HG03175 (cell line): ENCODE results near the gene BMI1.
"Not testable (repeated sequence)": the region's sequence is repeated elsewhere in the genome, so short reads cannot be mapped to it uniquely, and the experiment has no call there.

ENCODE experiments used
- ATAC-seq: cut with Tn5 transposase; IDR thresholded peaks from one replicate; pipeline ENCODE4 v1.9.1; 2021; ENCODE audit warnings: mild to moderate bottlenecking, moderate library complexity; ENCODE audit not compliant: unreplicated experiment

Gene BMI1

DNA sequence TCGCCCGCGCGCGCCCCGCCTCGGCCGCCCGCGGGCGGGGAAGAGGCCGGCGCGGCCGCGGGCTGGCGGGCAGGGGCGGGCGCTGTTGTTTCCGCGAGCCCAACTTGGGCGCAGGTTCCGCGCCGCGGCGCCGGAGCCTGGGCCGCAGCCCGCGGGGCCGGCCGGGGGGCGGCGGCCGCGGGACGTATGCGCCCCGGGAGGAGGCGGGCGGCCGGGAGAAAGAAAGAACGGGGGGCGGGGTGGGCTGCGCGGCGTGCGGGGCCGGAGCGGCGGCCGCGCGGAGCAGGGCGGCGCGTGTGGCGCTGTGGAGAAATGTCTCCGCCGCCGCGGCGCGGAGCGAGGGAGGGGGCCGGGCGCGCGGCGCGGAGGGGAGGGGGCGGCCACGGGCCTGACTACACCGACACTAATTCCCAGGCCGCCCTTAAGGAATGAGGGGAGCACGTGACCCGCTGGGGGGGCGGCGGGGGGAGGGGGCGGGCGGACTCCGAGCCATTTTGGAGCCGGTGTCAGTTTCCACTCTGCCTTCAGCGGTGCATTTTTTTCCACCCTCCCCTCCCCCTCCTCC lies at the start of gene BMI1:
BMI1 (plus strand) TSS at position 509 of the 565 bp plus-strand sequence. CDS start 5,351 bp downstream, outside the sequence.
- ATAC-seq = no peak

DNA sequence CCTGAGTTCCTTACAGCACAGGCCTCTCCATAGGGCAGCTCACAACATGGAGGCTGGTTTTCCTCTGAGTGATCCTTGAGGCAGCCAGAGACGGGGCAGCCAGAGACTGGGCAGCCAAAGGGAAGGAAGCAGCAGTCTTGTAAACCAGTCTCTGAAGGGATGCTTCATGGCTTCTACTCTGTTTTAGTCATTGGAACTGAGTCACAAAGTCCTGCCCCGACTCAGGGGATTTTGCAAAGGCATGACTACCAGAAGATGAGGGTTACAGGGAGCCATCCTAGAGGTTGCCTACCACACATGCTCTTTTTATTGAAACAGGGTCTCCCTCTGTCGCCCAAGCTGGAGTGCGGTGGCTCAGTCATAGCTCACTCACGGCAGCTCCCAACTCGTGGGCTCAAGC lies 49.1 kb upstream of the BMI1 start:
- no peak for ATAC-seq

DNA sequence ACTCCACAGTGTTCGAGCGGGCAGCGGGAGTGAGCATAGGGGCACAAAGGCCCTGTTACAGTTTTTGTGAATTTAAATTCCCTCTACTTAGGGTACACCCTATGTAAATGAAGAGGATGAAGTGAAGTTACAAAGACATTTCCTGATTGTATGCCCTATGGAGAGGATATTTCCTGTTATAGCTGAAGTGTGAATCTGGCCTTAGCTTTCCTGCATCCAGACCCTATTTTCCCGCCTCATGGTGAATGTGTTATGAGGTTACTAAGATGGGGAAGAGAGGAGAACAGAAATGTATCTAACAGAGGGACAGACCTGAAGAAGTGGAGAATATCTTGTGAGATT lies 42.5 kb upstream of the BMI1 start:
- ATAC-seq = no peak

DNA sequence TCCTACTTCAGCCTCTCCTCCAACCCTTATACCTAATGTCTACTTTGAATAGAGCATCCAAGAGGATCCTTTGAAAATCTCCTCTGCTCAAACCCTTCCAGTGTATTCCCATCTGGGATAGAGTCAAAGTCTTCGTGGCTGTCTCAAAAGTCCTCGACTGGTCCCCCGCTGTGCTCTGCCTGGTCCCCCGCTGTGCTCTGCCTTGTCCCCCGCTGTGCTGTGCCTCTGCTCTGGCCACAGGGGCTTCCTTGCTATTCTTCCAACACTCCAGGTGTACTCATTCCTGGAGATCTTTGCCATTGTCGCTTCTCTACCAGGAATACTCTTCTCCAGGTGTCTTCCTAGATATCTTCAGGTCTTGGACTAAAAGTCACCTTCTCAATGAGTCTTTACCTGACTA lies 40.8 kb upstream of the BMI1 start:
- ATAC-seq = no peak

DNA sequence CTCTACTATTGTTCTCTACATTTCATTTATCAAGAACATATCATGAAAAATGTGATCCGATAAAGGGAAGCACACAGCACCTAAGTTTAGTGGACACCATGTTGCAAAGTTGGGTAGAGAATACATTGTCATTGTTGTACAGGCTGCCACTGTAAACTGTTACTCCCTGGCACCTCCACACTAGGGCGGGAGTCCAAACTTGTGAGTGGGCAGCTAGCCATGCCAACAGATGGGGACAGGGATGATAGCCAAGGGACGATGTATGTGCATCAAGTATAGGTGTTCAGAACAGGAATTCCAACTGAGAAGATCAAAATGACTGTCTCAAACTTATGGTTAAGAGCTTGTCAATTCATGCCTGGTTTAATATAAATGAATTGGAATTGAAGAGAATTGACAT lies 35.8 kb upstream of the BMI1 start:
- no peak for ATAC-seq

DNA sequence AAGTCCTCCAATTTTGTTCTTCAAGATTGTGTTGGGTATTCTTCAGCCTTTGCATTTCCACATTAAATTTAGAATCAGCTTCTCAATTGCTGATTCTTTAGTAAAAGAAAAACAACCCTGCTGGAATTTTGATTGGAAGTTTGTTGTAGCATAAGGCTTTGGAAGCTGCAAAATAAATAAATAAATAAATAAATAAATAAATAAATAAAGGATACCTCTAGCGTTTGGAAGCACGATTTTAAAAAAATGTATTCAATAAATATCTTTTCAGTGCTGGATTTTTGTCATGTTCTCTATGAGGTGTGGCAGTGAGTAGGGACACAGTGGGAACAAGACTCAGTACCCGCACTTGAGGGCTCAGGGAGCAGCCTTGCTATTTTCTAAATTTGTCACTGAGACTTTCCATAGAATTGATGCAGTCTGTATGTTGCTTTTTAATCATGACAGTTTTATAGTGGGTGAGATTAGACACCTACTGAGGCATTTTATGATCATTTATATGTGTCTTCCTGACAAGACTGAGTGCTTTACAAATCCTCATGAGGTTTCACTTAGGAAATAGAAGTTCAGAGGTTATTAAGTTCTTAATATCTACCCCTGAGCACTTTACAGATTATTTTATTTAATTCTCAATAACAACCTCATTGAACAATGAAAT lies 27.0 kb upstream of the BMI1 start:
- no peak for ATAC-seq

DNA sequence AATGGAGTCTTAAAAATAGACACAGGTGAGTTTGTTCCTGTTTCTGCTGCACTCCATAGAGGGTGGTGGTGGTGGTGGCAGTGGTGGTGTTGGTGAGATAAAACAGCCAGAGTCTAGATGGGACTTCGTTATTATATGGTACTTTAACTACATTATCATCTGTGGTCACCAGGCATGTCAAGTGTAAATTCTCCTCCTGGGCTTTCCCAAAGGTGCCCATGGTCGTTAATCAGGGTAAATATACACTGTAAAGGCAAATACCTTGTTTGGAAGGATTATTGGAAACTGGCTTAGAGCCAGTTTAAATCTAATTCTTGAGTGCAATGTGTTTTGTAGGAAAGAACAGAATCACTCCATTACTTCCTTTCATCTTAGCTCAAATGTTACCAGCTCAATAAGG lies 26.2 kb upstream of the BMI1 start:
- no peak for ATAC-seq

DNA sequence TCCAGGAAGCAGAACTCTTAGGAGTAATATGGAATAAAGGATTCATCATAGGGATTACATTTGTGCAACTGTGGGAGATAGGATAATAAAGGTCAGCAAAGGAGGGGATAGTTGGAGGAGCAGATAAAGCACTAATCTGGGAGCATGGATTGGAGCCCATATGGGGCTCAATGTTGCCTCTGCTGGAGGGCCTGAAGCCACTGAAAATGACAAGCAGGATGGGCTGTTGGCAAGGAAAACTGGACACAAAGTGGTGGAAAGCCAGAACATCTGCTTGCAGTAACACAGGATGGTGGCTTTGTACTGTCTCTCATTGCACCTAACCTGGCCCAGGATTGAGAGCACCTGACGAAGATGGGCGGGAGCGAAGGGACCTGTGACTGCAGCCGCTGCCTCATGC lies 19.7 kb upstream of the BMI1 start:
- ATAC-seq = no peak

DNA sequence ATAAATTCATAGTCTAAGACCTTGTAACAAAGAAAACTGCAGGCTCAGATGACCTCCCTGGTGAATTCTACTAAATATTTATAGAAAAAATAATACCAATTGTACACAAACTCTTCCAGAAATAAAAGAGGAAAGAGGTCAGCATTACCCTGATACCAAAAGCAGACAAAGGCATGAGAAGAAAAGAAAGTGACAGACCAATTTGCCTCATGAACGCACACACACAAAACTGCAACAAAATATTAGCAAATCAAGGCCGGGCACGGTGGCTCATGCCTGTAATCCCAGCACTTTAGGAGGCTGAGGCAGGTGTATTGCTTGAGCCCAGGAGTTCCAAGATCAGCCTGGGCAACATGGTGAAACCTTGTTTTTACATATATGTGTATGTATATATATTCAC lies 17.4 kb upstream of the BMI1 start:
- no peak for ATAC-seq

DNA sequence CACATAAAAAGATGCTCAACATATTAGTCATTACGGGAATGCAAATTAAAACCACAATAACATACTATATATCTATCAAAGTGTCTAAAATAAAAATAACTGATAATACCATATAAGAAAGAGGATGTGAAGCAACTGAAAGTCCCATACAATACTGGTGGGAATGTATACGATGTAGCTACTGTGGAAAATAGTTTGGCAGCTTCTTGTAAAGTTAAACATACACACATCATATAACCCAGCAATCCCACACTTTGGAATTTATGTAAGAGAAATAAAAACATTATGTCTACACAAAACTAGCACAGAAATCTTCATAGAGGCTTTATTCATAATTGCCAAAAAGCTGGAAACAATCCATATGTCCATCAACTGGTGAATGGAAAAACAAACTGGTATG lies 15.2 kb upstream of the BMI1 start:
- ATAC-seq = no peak

DNA sequence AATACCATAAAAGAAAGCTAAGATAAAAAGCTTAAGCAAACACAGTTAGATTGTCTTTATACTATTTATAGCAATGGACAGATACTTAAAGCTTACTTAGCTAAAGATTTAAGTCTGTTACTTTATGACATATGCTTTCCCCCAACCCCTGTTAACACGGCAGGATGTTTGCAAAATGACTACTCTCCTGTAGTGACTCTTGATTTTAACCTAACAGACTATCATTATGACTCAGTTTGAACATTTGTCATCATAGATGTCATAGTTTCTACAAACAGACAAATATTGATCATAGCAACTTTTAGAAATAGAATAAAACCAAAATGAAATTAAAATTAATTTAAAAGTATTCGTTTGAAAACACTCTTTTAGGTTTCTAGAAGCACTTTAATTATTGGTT lies 12.5 kb upstream of the BMI1 start:
- peak; percentile 93 for ATAC-seq

DNA sequence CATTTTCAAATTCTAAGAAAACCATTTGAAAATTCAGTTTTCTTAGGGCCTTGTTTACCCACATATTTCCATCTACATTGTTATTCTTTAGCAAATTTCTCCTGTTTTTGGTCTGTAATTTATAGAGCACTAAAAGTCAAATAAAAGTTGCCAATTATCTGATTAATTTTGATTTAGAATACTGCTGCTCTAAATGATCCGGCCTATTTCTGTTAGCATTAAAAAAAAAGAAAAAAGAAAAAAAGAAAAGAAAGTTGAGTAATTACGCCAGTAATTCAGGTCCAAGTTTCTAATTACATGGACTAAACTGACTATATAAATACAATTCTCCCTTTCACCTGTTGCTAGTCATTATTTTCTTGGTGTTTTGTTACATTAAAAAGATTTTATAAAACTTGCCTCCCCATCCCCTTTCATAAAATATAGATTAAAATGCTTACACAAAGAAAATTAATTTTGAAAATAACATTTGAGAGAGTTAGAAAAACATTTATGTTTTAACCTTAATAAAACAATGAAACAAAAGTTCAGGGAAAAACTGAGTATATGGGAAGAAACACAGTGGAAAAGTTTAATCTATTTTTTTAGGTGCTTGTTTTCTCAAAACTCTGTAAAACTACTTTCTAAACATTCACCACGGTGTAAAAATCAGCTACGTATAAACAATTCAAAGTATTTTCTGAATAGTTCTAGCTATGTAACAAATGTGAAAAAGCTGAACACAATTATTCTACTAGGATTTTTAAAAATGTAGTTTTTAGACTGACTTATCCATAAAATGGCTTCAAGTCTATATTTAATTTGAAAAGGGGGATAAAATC lies 11.5 kb upstream of the BMI1 start:
- no peak for ATAC-seq

DNA sequence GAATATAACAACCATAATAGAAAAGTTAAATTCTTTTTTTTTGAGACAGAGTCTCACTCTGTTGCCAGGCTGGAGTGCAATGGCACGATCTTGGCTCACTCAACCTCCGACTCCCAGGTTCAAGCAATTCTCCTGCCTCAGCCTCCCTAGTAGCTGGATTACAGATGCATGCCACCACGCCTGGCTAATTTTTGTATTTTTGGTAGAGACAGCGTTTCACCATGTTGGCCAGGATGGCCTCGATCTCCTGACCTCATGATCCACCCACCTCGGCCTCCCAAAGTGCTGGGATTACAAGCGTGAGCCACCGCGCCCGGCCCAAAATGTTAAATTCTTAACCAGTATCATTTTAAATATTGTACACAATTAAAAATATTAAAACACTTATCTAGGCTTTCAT lies 10.9 kb upstream of the BMI1 start:
- ATAC-seq = not testable (repeated sequence)

DNA sequence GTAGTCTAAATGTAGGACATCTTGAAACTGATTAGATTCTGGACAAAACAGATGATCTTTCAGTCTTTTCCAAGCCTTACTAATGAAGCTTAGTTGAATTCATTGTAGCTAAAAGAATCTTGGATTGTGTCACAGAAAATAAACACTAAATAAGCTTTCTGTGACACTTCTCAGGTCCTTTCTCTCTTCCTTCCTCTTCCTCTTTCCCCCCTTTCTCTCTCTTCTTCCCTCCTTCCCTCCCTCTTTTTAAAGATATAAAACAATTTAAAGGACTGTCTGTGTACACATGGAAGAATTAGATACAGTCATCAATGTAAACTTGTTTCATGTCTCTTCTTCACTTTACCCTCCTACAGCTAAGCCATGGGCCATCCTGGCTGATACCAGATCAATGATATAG lies 10.0 kb upstream of the BMI1 start:
- no peak for ATAC-seq

DNA sequence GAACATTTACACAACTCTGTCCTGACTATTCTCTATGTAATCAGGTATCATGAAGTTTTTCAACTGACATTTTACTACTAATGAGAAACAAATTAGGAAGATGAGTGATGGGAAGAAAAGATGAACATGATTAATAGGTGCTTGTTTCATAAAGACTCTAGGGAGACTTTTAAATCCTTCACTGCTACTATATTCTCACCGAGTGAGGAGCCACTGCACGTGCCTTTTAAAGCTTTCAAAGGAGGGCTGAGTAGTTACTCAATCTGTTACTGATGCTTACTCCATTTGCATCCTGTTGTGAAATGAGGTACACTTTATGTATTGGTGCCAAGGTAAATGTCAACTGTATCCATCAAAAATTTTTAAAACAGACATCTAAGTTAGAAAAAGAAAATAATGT lies 6.0 kb upstream of the BMI1 start:
- ATAC-seq = no peak

DNA sequence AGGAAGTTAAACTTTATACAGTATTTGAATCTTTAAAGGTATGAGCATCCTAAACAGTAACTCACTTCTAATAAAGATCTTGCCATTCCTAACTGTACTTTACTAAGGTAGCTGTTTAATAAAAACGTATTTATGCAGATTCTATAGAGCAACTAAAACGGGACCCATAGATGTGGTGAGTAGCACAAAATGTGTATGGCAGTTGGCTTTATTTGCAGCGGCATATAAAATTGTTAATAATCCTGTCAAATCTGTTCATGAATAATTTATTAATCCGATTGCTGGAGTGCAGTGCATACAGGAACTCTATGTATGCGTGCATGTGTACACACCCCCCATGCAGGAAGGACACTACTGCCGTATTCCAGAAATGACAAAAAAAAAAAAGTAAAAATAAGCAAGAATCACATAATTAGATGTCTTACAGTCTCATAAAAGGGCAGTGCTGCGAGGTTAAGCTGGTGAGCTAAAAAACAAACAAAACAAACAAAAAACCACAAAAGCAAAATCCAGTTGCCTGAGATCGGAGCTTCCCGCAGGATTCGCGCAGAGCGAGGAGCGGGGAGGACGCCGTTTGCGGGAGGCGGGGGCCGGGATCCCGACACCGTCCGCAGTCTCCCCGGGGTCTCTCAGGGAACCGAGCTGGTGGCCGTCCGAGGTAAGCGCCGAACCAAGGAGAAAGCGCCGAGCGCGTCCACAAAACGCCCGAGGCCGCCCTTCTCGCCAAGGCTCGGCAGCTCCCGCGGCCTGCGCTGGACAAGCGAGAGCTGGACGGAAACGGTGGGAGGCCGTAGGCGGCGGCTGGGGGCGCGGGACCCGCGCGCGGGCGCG lies 5.2 kb upstream of the BMI1 start:
- peak; percentile 31 for ATAC-seq

DNA sequence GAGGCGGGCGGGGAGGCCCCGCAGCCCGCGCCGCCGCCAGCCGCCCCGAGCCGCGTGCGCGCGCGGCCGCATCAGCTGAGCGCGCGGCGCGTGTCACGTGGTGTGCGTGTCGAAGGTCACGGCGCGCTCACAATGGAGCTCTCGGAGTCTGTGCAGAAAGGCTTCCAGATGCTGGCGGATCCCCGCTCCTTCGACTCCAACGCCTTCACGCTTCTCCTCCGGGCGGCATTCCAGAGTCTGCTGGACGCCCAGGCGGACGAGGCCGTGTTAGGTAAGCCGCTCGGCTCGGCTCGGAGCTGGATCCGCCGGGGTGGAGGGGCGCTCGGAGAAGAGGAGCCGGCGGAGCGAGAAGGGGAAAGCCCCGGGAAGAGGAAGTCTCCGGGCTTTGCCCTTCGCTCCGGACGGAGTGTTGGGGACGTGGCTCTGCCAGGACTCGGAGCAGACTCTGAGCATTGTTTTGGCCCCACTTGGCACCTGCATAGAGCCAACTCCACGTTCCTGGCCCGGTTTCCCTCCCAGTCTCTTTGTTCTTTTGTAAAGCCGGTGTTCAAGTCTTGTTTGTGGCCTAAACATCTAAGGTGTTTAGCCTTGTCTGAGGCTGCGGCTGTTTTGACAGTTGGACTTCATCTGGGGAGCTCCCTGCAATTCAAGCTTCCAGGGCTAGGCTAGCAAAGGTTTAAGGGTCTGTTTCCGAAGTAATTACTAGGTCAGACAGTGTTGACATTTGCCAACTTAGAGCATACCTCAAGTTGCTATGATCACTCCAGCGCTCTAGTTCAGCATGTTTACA lies 4.4 kb upstream of the BMI1 start, which contains the start of gene COMMD3:
COMMD3 (plus strand) TSS at position 103 of the 790 bp plus-strand sequence; CDS start at position 133, 30 bp downstream.
- peak; percentile 65 for ATAC-seq

DNA sequence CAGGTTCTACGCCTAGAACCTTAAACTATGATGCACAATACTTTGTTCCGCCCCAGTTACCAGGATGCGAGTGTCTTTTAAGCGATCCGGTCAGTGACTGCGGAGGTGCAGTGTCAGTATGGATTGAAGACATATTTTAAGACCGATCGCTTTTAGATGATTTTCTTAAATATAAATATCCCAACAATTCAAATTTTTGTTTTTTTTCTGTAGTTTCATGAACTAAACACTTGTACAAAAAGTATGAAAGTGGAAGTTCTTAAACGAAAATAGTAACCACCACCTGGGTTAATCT lies 3.9 kb upstream of the BMI1 start:
- peak; percentile 31 for ATAC-seq

DNA sequence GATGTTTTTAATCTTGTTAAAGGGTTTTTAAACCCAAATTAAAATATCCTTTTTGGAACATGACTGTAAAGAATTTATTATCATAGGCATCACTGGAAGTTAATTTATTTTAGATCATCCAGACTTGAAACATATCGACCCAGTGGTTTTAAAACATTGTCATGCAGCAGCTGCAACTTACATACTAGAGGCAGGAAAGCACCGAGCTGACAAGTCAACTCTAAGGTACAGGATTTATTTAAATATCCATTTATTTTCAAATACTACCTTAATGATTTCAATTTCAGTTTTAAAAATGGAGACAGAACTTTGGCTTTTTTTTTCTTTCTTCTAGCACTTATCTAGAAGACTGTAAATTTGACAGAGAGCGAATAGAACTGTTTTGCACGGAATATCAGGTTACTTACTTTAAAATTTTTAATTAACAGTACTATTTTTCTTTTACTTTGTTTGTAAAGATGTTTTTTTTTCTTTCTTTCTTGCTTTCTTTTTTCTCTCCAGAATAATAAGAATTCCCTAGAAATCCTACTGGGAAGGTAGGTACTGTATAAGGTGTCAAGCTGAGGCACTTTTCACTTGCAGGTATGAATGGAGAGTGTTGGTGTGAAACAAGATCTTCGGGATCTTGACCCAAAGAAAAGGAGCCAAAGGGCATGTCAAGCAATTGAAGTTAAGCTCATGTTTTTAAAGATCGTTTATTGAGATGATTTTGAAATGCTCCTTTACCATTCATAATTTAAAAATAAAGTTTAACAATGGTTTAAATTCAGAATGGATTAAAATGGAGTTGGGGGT lies 2.9 kb upstream of the BMI1 start:
- no peak for ATAC-seq

DNA sequence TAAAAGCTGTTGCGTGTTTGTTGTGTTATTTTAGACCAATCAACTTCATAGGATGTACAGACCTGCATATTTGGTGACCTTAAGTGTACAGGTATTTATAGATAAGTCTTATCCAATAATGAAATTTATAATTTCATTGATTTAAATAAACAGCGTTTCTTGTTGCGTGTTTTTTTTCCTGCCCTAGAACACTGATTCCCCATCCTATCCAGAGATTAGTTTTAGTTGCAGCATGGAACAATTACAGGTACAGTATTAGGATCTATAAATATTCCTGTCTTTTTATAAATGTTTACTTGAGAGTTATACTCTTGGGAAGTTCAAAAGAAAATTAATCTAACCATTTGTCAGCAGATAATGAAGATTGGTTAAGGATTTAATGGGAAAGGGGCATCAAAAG lies 2.1 kb upstream of the BMI1 start:
- no peak for ATAC-seq
